GM12891 (cell line): Measurements from ENCODE around the gene CNPY2.
A peak's percentile ranks its signal among the peaks of the same experiment; 100 is the strongest.

Experiments
- PAX5 ChIP-seq: IDR thresholded peaks from 2 replicates; pipeline ENCODE4 v1.6.1; 2011; ENCODE audit warnings: low read length, moderate library complexity, mild to moderate bottlenecking; ENCODE audit not compliant: insufficient read depth, severe bottlenecking
- POLR2A ChIP-seq: IDR thresholded peaks from 2 replicates; pipeline ENCODE4 v1.6.1; 2011; ENCODE audit warnings: low read depth, low read length, control low read depth
- POLR2AphosphoS5 ChIP-seq: IDR thresholded peaks from 2 replicates; pipeline ENCODE4 v1.6.1; 2011; ENCODE audit warnings: low read depth, low read length, control low read depth
- POU2F2 ChIP-seq: IDR thresholded peaks from 2 replicates; pipeline ENCODE4 v1.6.1; 2011; ENCODE audit warnings: low read depth, mild to moderate bottlenecking, control low read depth, low read length, moderate library complexity
- SPI1 ChIP-seq: IDR thresholded peaks from 2 replicates; pipeline ENCODE4 v1.6.1; 2011; ENCODE audit warnings: low read depth, low read length, control low read depth
- TAF1 ChIP-seq: IDR thresholded peaks from 2 replicates; pipeline ENCODE4 v1.6.1; 2011; ENCODE audit warnings: low read depth, low read length, control low read depth

GRCh38 chr12:56336361-56337167, 20.8 kb upstream of the CNPY2 start:
- TF ChIP-seq POLR2AphosphoS5, result peak; percentile 39; the same call in 1 of the 2 replicates
- no peak for TF ChIP-seq TAF1
- TF ChIP-seq POLR2A, result no peak
- TF ChIP-seq PAX5, result no peak
- TF ChIP-seq SPI1, result peak; percentile 69
- TF ChIP-seq POU2F2, result peak; percentile 94
